WTC11 (cell line): ENCODE data around the gene ZBTB8A. TPM values are rescaled to one million over a fixed set of nuclear protein-coding genes. Genes with fewer than 3 reads are reported as not detected.

Source experiments
- ATAC-seq: fragments of 200-7000 bp; cut with Tn5 transposase; 2 replicates; pipeline ENCODE4 v1.10.0; 2021; ENCODE audit warnings: mild to moderate bottlenecking, moderate library complexity
- CTCF ChIA-PET: fragments of 300-600 bp; sonication (Branson Sonifier 250); formaldehyde crosslinking; loops from one replicate; lab custom pipeline; 2021; ENCODE audit warnings: antibody characterized with exemption; lab: Charles Lee
- POLR2A ChIA-PET: fragments of 350-600 bp; sonication (Branson Sonifier 250); formaldehyde crosslinking; loops from one replicate; lab custom pipeline; 2021; ENCODE audit warnings: antibody characterized with exemption; lab: Charles Lee
- DNase-seq: peaks from one replicate; pipeline ENCODE4 v3.0.0; 2021; ENCODE audit warnings: low spot score
- H3K27ac Mint-ChIP-seq: 2 replicates; pipeline ENCODE4 v1.8.0; 2021; ENCODE audit warnings: mixed read lengths
- H3K27me3 Mint-ChIP-seq: 2 replicates; pipeline ENCODE4 v1.8.0; 2021; ENCODE audit warnings: low read depth, mild to moderate bottlenecking, moderate library complexity, mixed read lengths
- H3K36me3 Mint-ChIP-seq: 2 replicates; pipeline ENCODE4 v1.8.0; 2021; ENCODE audit warnings: mixed read lengths
- H3K4me1 Mint-ChIP-seq: 2 replicates; pipeline ENCODE4 v1.8.0; 2022; ENCODE audit warnings: mixed read lengths
- H3K4me3 Mint-ChIP-seq: 2 replicates; pipeline ENCODE4 v1.8.0; 2021; ENCODE audit warnings: mild to moderate bottlenecking, moderate library complexity, mixed read lengths
- H3K9me3 Mint-ChIP-seq: 2 replicates; pipeline ENCODE4 v1.8.0; 2021; ENCODE audit warnings: mixed read lengths
- CBFB ChIP-seq: sonication (generic); formaldehyde crosslinking; IDR thresholded peaks from 2 replicates; pipeline ENCODE4 v1.8.1; 2022; ENCODE audit warnings: mild to moderate bottlenecking, low read depth, missing genetic modification reagents
- CREM ChIP-seq: sonication (generic); formaldehyde crosslinking; IDR thresholded peaks from 2 replicates; pipeline ENCODE4 v1.8.1; 2022; ENCODE audit warnings: mild to moderate bottlenecking, missing genetic modification reagents, moderate library complexity
- FOXK1 ChIP-seq: sonication (generic); formaldehyde crosslinking; IDR thresholded peaks from 2 replicates; pipeline ENCODE4 v1.8.0; 2022; ENCODE audit warnings: mild to moderate bottlenecking, moderate library complexity, missing genetic modification reagents
- GABPB1 ChIP-seq: sonication (generic); formaldehyde crosslinking; IDR thresholded peaks from 2 replicates; pipeline ENCODE4 v1.8.1; 2023; ENCODE audit warnings: mild to moderate bottlenecking, missing genetic modification reagents
- GTF2I ChIP-seq: fragments of 250-450 bp; sonication (Bioruptor Pico); conservative IDR thresholded peaks from 2 replicates; pipeline ENCODE4 v1.4.0; 2021; ENCODE audit warnings: mild to moderate bottlenecking
- NR2C2 ChIP-seq: sonication (generic); formaldehyde crosslinking; IDR thresholded peaks from 2 replicates; pipeline ENCODE4 v1.8.0; 2022; ENCODE audit warnings: mild to moderate bottlenecking, missing genetic modification reagents
- TCF7 ChIP-seq: sonication (generic); formaldehyde crosslinking; IDR thresholded peaks from 2 replicates; pipeline ENCODE4 v1.8.0; 2022; ENCODE audit warnings: mild to moderate bottlenecking, low read depth, missing genetic modification reagents, moderate library complexity
- TEAD1 ChIP-seq: sonication (generic); formaldehyde crosslinking; IDR thresholded peaks from 2 replicates; pipeline ENCODE4 v1.8.0; 2022; ENCODE audit warnings: mild to moderate bottlenecking, missing genetic modification reagents
- TEAD4 ChIP-seq: sonication (generic); formaldehyde crosslinking; IDR thresholded peaks from 2 replicates; pipeline ENCODE4 v1.8.0; 2022; ENCODE audit warnings: mild to moderate bottlenecking, missing genetic modification reagents
- ZNF121 ChIP-seq: sonication (generic); formaldehyde crosslinking; IDR thresholded peaks from 2 replicates; pipeline ENCODE4 v1.8.0; 2023; ENCODE audit warnings: missing genetic modification reagents
- total RNA-seq: library from RNA; stranded (reverse); gene quantifications from 3 replicates; pipeline ENCODE4 v1.2.3, GENCODE V29; 2021
- TF ChIP-seq, protein P1 (sequence below): sonication (generic); formaldehyde crosslinking; IDR thresholded peaks from 2 replicates; pipeline ENCODE4 v1.8.1; 2023; ENCODE audit warnings: mild to moderate bottlenecking, missing genetic modification reagents, borderline replicate concordance
- TF ChIP-seq, protein P2 (sequence below): fragments of 250-450 bp; sonication (Bioruptor Pico); IDR thresholded peaks from 2 replicates; pipeline ENCODE4 v2.1.2; 2022; ENCODE audit warnings: mild to moderate bottlenecking, moderate library complexity
- TF ChIP-seq, protein P3 (sequence below): sonication (generic); formaldehyde crosslinking; IDR thresholded peaks from 2 replicates; pipeline ENCODE4 v1.8.1; 2023; ENCODE audit warnings: mild to moderate bottlenecking, moderate library complexity, missing genetic modification reagents
- TF ChIP-seq, protein P4 (sequence below): sonication (generic); formaldehyde crosslinking; IDR thresholded peaks from 2 replicates; pipeline ENCODE4 v1.8.1; 2022; ENCODE audit warnings: missing genetic modification reagents, borderline replicate concordance
- TF ChIP-seq, protein P5 (sequence below): sonication (generic); formaldehyde crosslinking; conservative IDR thresholded peaks from 2 replicates; pipeline ENCODE4 v1.8.1; 2023; ENCODE audit warnings: mild to moderate bottlenecking, low read depth, missing genetic modification reagents, moderate library complexity
- TF ChIP-seq, protein P6 (sequence below): sonication (generic); formaldehyde crosslinking; IDR thresholded peaks from 2 replicates; pipeline ENCODE4 v1.8.0; 2022; ENCODE audit warnings: missing genetic modification reagents

The ZBTB8A gene
- total RNA-seq, 1 experiment from 2014 or later: 7.7 TPM

DNA sequence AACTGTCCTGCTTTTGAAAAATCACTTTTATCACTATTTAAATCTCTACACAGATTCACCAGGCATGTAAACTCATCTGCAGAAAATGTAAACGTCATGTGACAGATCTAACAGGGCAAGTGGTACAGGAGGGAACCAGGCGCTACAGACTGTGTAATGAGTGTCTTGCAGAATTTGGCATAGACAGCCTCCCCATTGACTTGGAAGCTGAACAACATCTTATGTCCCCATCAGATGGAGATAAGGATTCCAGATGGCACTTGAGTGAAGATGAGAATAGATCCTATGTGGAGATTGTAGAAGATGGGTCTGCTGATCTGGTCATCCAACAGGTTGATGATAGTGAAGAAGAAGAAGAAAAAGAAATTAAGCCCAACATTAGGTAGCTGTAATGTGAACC lies 60.8 kb downstream of the ZBTB8A start:
- Mint-ChIP-seq H3K9me3 (no peaks in the 10 kb centered on the region), H3K4me3 (no peak overlapping the region), H3K27ac (no peak overlapping the region), H3K27me3 (no peaks in the 10 kb centered on the region), H3K4me1 (no peaks in the 10 kb centered on the region), H3K36me3 (peaks cover 19% of the 10 kb centered on the region)
- POLR2A ChIA-PET: no interaction called here
- TF ChIP-seq, protein P1, sequence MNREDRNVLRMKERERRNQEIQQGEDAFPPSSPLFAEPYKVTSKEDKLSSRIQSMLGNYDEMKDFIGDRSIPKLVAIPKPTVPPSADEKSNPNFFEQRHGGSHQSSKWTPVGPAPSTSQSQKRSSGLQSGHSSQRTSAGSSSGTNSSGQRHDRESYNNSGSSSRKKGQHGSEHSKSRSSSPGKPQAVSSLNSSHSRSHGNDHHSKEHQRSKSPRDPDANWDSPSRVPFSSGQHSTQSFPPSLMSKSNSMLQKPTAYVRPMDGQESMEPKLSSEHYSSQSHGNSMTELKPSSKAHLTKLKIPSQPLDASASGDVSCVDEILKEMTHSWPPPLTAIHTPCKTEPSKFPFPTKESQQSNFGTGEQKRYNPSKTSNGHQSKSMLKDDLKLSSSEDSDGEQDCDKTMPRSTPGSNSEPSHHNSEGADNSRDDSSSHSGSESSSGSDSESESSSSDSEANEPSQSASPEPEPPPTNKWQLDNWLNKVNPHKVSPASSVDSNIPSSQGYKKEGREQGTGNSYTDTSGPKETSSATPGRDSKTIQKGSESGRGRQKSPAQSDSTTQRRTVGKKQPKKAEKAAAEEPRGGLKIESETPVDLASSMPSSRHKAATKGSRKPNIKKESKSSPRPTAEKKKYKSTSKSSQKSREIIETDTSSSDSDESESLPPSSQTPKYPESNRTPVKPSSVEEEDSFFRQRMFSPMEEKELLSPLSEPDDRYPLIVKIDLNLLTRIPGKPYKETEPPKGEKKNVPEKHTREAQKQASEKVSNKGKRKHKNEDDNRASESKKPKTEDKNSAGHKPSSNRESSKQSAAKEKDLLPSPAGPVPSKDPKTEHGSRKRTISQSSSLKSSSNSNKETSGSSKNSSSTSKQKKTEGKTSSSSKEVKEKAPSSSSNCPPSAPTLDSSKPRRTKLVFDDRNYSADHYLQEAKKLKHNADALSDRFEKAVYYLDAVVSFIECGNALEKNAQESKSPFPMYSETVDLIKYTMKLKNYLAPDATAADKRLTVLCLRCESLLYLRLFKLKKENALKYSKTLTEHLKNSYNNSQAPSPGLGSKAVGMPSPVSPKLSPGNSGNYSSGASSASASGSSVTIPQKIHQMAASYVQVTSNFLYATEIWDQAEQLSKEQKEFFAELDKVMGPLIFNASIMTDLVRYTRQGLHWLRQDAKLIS (CRISPR knock-in tag): no peak
- no peak for TF ChIP-seq CBFB (CRISPR knock-in tag)
- TF ChIP-seq, protein P2, sequence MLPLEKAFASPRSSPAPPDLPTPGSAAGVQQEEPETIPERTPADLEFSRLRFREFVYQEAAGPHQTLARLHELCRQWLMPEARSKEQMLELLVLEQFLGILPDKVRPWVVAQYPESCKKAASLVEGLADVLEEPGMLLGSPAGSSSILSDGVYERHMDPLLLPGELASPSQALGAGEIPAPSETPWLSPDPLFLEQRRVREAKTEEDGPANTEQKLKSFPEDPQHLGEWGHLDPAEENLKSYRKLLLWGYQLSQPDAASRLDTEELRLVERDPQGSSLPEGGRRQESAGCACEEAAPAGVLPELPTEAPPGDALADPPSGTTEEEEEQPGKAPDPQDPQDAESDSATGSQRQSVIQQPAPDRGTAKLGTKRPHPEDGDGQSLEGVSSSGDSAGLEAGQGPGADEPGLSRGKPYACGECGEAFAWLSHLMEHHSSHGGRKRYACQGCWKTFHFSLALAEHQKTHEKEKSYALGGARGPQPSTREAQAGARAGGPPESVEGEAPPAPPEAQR (CRISPR knock-in tag): no peak
- TF ChIP-seq FOXK1 (CRISPR knock-in tag): no peak
- no peak for TF ChIP-seq TEAD4 (CRISPR knock-in tag)
- TF ChIP-seq, protein P3, sequence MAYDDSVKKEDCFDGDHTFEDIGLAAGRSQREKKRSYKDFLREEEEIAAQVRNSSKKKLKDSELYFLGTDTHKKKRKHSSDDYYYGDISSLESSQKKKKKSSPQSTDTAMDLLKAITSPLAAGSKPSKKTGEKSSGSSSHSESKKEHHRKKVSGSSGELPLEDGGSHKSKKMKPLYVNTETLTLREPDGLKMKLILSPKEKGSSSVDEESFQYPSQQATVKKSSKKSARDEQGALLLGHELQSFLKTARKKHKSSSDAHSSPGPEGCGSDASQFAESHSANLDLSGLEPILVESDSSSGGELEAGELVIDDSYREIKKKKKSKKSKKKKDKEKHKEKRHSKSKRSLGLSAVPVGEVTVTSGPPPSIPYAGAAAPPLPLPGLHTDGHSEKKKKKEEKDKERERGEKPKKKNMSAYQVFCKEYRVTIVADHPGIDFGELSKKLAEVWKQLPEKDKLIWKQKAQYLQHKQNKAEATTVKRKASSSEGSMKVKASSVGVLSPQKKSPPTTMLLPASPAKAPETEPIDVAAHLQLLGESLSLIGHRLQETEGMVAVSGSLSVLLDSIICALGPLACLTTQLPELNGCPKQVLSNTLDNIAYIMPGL (CRISPR knock-in tag): no peak
- no peak for TF ChIP-seq TCF7
- TF ChIP-seq, protein P4, sequence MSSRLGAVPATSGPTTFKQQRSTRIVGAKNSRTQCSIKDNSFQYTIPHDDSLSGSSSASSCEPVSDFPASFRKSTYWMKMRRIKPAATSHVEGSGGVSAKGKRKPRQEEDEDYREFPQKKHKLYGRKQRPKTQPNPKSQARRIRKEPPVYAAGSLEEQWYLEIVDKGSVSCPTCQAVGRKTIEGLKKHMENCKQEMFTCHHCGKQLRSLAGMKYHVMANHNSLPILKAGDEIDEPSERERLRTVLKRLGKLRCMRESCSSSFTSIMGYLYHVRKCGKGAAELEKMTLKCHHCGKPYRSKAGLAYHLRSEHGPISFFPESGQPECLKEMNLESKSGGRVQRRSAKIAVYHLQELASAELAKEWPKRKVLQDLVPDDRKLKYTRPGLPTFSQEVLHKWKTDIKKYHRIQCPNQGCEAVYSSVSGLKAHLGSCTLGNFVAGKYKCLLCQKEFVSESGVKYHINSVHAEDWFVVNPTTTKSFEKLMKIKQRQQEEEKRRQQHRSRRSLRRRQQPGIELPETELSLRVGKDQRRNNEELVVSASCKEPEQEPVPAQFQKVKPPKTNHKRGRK: no peak
- TF ChIP-seq NR2C2 (CRISPR knock-in tag): no peak
- TF ChIP-seq, protein P5, sequence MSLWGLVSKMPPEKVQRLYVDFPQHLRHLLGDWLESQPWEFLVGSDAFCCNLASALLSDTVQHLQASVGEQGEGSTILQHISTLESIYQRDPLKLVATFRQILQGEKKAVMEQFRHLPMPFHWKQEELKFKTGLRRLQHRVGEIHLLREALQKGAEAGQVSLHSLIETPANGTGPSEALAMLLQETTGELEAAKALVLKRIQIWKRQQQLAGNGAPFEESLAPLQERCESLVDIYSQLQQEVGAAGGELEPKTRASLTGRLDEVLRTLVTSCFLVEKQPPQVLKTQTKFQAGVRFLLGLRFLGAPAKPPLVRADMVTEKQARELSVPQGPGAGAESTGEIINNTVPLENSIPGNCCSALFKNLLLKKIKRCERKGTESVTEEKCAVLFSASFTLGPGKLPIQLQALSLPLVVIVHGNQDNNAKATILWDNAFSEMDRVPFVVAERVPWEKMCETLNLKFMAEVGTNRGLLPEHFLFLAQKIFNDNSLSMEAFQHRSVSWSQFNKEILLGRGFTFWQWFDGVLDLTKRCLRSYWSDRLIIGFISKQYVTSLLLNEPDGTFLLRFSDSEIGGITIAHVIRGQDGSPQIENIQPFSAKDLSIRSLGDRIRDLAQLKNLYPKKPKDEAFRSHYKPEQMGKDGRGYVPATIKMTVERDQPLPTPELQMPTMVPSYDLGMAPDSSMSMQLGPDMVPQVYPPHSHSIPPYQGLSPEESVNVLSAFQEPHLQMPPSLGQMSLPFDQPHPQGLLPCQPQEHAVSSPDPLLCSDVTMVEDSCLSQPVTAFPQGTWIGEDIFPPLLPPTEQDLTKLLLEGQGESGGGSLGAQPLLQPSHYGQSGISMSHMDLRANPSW (CRISPR knock-in tag): no peak
- TF ChIP-seq GABPB1 (CRISPR knock-in tag): no peak
- TF ChIP-seq TEAD1 (CRISPR knock-in tag): no peak
- TF ChIP-seq ZNF121: no peak
- no peak for TF ChIP-seq CREM
- no peak for TF ChIP-seq GTF2I (CRISPR knock-in tag)
- TF ChIP-seq, protein P6, sequence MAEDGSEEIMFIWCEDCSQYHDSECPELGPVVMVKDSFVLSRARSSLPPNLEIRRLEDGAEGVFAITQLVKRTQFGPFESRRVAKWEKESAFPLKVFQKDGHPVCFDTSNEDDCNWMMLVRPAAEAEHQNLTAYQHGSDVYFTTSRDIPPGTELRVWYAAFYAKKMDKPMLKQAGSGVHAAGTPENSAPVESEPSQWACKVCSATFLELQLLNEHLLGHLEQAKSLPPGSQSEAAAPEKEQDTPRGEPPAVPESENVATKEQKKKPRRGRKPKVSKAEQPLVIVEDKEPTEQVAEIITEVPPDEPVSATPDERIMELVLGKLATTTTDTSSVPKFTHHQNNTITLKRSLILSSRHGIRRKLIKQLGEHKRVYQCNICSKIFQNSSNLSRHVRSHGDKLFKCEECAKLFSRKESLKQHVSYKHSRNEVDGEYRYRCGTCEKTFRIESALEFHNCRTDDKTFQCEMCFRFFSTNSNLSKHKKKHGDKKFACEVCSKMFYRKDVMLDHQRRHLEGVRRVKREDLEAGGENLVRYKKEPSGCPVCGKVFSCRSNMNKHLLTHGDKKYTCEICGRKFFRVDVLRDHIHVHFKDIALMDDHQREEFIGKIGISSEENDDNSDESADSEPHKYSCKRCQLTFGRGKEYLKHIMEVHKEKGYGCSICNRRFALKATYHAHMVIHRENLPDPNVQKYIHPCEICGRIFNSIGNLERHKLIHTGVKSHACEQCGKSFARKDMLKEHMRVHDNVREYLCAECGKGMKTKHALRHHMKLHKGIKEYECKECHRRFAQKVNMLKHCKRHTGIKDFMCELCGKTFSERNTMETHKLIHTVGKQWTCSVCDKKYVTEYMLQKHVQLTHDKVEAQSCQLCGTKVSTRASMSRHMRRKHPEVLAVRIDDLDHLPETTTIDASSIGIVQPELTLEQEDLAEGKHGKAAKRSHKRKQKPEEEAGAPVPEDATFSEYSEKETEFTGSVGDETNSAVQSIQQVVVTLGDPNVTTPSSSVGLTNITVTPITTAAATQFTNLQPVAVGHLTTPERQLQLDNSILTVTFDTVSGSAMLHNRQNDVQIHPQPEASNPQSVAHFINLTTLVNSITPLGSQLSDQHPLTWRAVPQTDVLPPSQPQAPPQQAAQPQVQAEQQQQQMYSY (CRISPR knock-in tag): no peak
- CTCF ChIA-PET: no interaction called here
- DNase-seq (no peak), ATAC-seq (no peak)
